Lower leg skin (tissue), 3 donors: ENCODE measurements around the gene HOXC4.

Experiments used
- CTCF ChIP-seq, 3 donors: fragments of 450-650 bp; IDR thresholded peaks; one replicate each; pipeline ENCODE4 v1.5.1; 2016; ENCODE audit warnings: antibody characterized with exemption in 3 of 3, mild to moderate bottlenecking in 3 of 3, moderate library complexity in 2 of 3
- POLR2A ChIP-seq, 2 donors: fragments of 450-650 bp; IDR thresholded peaks; one replicate each; pipeline ENCODE4 v1.6.1; 2016 to 2017; ENCODE audit warnings: antibody characterized with exemption in 2 of 2, mild to moderate bottlenecking in 1 of 2, moderate library complexity in 1 of 2

GRCh38 chr12:54044425-54045103 is 9.1 kb upstream of the HOXC4 start:
- no peak for TF ChIP-seq POLR2A (IDR thresholded peaks at IDR 0.05)
- TF ChIP-seq CTCF (IDR thresholded peaks at IDR 0.05), result no peak
